Measurements from ENCODE around the gene SPHKAP. TPM values are rescaled to one million over a fixed set of nuclear protein-coding genes. Genes with fewer than 3 reads are reported as not detected.

The SPHKAP gene
- total and polyA plus RNA-seq, 2 of the 13 experiments (the other 11 are each of a cell fraction or from before 2014, with no cell fraction given) = not detected

GRCh38 chr2:228086561-228086960 is 94.9 kb downstream of the SPHKAP start (continued):
- TF ChIP-seq MTF2 (CRISPR knock-in tag; IDR thresholded peaks at IDR 0.05; ENCODE audit: borderline replicate concordance) (no peak), E2F1 (CRISPR knock-in tag; IDR thresholded peaks at IDR 0.05) (no peak), GATAD2A (CRISPR knock-in tag; IDR thresholded peaks at IDR 0.05) (no peak), MIER2 (CRISPR knock-in tag; IDR thresholded peaks at IDR 0.05) (no peak), TFDP2 (CRISPR knock-in tag; IDR thresholded peaks at IDR 0.05) (no peak), SATB2 (CRISPR knock-in tag; IDR thresholded peaks at IDR 0.05) (no peak), PAWR (CRISPR knock-in tag; IDR thresholded peaks at IDR 0.05; ENCODE audit: borderline replicate concordance) (no peak), ZNF790 (CRISPR knock-in tag; IDR thresholded peaks at IDR 0.05; ENCODE audit: borderline replicate concordance) (no peak), JDP2 (CRISPR knock-in tag; IDR thresholded peaks at IDR 0.05; ENCODE audit: borderline replicate concordance) (no peak), ZKSCAN8 (CRISPR knock-in tag; IDR thresholded peaks at IDR 0.05; ENCODE audit: borderline replicate concordance) (no peak), SNRNP70 (IDR thresholded peaks at IDR 0.05; ENCODE audit: low read depth, low read length) (no peak)

- FAIRE-seq = no peak
- in situ Hi-C loops (cut with HindIII; ENCODE audit: extremely low pct_ligation_motif_present, low pct_unique_long_range_greater_than_20kb) = no loop called here
- CTCF ChIA-PET (ENCODE audit: low intra/inter-chr PET ratio, low total read pairs) = no interaction called here
- ATAC-seq = no peak
- no peak overlapping the region for H3K4me2 ChIP-seq (ENCODE audit: low read depth, low read length)
- H3K27ac ChIP-seq (ENCODE audit: extremely low read length, insufficient read depth, low read length) = no peak overlapping the region
- H3K79me2 ChIP-seq (ENCODE audit: insufficient read depth, low read length) = no peaks in the 10 kb centered on the region
- no peak for DNase-seq (ENCODE audit: low spot score)
- no peaks in the 10 kb centered on the region for H3K36me3 ChIP-seq (replicated peaks in 1 of 2; ENCODE audit: control insufficient read depth in 1 of 2, insufficient read depth in 2 of 2, low read length in 2 of 2)
- WGBS (ENCODE audit: low lambda C conversion rate) = 0% methylated on average over 2 of the region's 2 CpGs
- H4K20me1 ChIP-seq (ENCODE audit: insufficient read depth, low read length) = no peaks in the 10 kb centered on the region
- H3K9me3 ChIP-seq (ENCODE audit: low read length) = peaks cover 11% of the 10 kb centered on the region
- intact Hi-C loops (cut with micrococcal nuclease; ENCODE audit: unreplicated experiment) = no loop called here
- no peak overlapping the region for H3K4me3 ChIP-seq (replicated peaks in 1 of 3; ENCODE audit: insufficient read depth in 1 of 3, low read depth in 2 of 3, low read length in 3 of 3)
- no peak overlapping the region for H2AFZ ChIP-seq (ENCODE audit: low read length)
- H3K4me1 ChIP-seq (ENCODE audit: insufficient read depth, low read length) = no peaks in the 10 kb centered on the region
- no peak overlapping the region for H3K9ac ChIP-seq (ENCODE audit: insufficient read depth, low read depth, low read length)
- no TSS peak for BruUV-seq (replicated peaks)
- POLR2A ChIA-PET = no interaction called here
- TF ChIP-seq AFF4 (CRISPR knock-in tag; IDR thresholded peaks at IDR 0.05) = no peak
- no peaks in the 10 kb centered on the region for H3K27me3 ChIP-seq (ENCODE audit: control insufficient read depth in 1 of 2, insufficient read depth in 2 of 2, low read length in 2 of 2)
These were observed 96.8 kb downstream of the SPHKAP start for GRCh38 chr2:228084717-228085116.
